ENCODE data around the gene DOCK1.

DNA sequence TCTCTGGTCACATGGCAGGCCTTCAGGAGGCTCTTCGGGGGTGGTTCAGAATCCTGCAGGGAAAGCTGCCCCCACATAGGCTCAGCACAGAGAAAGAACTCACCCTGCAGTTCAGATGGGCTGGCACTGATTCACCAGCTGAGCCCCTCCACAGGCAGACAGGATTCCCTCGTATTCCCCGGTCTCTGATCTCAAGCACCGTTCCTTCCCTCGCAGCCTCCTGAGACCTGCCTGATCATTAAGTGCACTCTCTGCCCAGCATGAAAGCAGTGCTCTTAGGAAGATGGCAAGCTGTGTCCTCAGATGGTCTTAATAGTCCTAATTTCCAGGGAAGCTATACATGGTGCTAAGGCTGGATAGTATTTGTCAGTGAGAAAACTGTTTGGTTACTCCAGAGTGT lies 565.7 kb downstream of the DOCK1 start:
- TF ChIP-seq CTCF (IDR thresholded peaks at IDR 0.05): no peak
- TF ChIP-seq POLR2A (IDR thresholded peaks at IDR 0.05): no peak
- TF ChIP-seq EP300 (IDR thresholded peaks at IDR 0.05): no peak
- TF ChIP-seq POLR2AphosphoS5 (IDR thresholded peaks at IDR 0.05): no peak
